Esophagus (tissue), 2 donors: ENCODE data around the gene FALEC. TPM values are rescaled to one million over a fixed set of nuclear protein-coding genes. Genes with fewer than 3 reads are reported as not detected.

Experiments used
- H3K27ac ChIP-seq, 2 donors: one replicate each; pipeline ENCODE4 v1.5.1; 2013; ENCODE audit warnings: low read depth in 2 of 2, mild to moderate bottlenecking in 2 of 2, inconsistent platforms in 1 of 2, low read length in 1 of 2, moderate library complexity in 1 of 2
- H3K27me3 ChIP-seq, 2 donors: one replicate each; pipeline ENCODE4 v1.6.1; 2013; ENCODE audit warnings: low read length in 2 of 2, control low read depth in 1 of 2, mild to moderate bottlenecking in 1 of 2; ENCODE audit not compliant: insufficient read depth in 2 of 2, control insufficient read depth in 1 of 2
- H3K36me3 ChIP-seq, 2 donors: one replicate each; pipeline ENCODE4 v1.6.1; 2013; ENCODE audit warnings: low read length in 1 of 2; ENCODE audit not compliant: control insufficient read depth in 2 of 2, insufficient read depth in 2 of 2
- H3K4me1 ChIP-seq, 2 donors: one replicate each; pipeline ENCODE4 v1.6.1; 2013; ENCODE audit warnings: low read length in 1 of 2; ENCODE audit not compliant: control insufficient read depth in 2 of 2, insufficient read depth in 2 of 2
- H3K4me3 ChIP-seq, 2 donors: one replicate each; pipeline ENCODE4 v1.5.1; 2013; ENCODE audit warnings: low read length in 2 of 2, mild to moderate bottlenecking in 2 of 2, low read depth in 1 of 2, moderate library complexity in 1 of 2
- H3K9me3 ChIP-seq, 2 donors: one replicate each; pipeline ENCODE4 v1.6.1; 2013; ENCODE audit warnings: mild to moderate bottlenecking in 2 of 2, low read depth in 1 of 2, low read length in 1 of 2, moderate library complexity in 1 of 2; ENCODE audit not compliant: control insufficient read depth in 2 of 2, insufficient read depth in 1 of 2
- WGBS, 2 donors: extraction: QIAGEN DNeasy Blood & Tissue Kit; methylation state at CpG; one replicate each; pipeline ENCODE4 v1.1.7; 2013; 5-methylcytosine and 5-hydroxymethylcytosine counted together
- polyA plus RNA-seq, 2 donors: library from polyadenylated mRNA; stranded (reverse); fragments of 200-250 nt; gene quantifications; one replicate each; pipeline ENCODE4 v1.2.3, GENCODE V29; 2013
- donor health status: healthy with polysubstance abuse.
- donor health status: Bipolar disorder and iron deficiency.

FALEC gene
- polyA plus RNA-seq, 2 donors, result 2.1 to 4.6 TPM

DNA sequence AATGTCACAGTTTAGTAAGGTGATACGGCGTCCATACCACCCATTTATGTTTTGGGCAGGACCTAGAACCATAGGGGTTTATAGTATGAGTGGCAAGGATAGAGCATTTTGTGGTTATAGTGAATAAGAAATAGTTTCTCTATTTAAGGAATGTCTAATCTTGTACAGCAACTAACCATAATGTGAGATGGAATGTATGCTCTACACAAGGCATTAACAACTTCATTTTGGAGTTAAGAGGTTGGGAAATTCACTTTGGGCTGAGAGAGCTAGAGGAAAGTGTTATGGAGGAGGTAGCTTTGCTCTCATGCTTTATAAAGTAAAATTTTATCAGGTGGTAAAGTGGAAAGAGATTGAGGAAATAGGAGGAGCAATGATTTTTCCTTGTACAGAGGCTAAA, 66.8 kb downstream of the FALEC start:
- H3K27me3 ChIP-seq, result no peaks in the 10 kb centered on the region
- WGBS, 2 donors, result 90 to 96% methylated on average over 2 of the region's 2 CpGs
- H3K4me1 ChIP-seq, result peaks cover 0 to 3% of the 10 kb centered on the region in 2 donors
- no peak overlapping the region for H3K4me3 ChIP-seq
- H3K27ac ChIP-seq, result no peak overlapping the region
- peaks cover 0 to 4% of the 10 kb centered on the region in 2 donors for H3K36me3 ChIP-seq
- no peaks in the 10 kb centered on the region for H3K9me3 ChIP-seq

Other genes with a start within 250 kb of the FALEC start
- 100 to 1,000 TPM in 1 of 2 donors, 10 to 100 TPM in 1; 94.3 to 116 TPM for gene APH1A, start 246.7 kb upstream of the FALEC start, polyA plus RNA-seq
- 1 to 10 TPM; 5.9 to 8.1 TPM for gene C1orf54, start 243.0 kb upstream of the FALEC start, polyA plus RNA-seq
- gene CIART, start 233.2 kb upstream of the FALEC start, polyA plus RNA-seq, result 1 to 10 TPM; 4.9 to 7.3 TPM
- 100 to 1,000 TPM in 1 of 2 donors, 10 to 100 TPM in 1; 80.0 to 122 TPM for gene MRPS21, start 221.9 kb upstream of the FALEC start, polyA plus RNA-seq
- 10 to 100 TPM; 24.7 to 37.6 TPM for gene PRPF3, start 194.2 kb upstream of the FALEC start, polyA plus RNA-seq
- 1 to 10 TPM; 7.1 to 8.9 TPM for gene RPRD2, start 151.6 kb upstream of the FALEC start, polyA plus RNA-seq
- gene TARS2, start 28.3 kb upstream of the FALEC start, polyA plus RNA-seq, result 10 to 100 TPM; 14.1 to 26.7 TPM
- 1,000 to 10,000 TPM; 1,189 to 4,054 TPM for gene ECM1, start 7.6 kb upstream of the FALEC start, polyA plus RNA-seq
- 100 to 1,000 TPM in 1 of 2 donors, 10 to 100 TPM in 1; 43.2 to 108 TPM for gene ADAMTSL4, start 33.7 kb downstream of the FALEC start, polyA plus RNA-seq
- gene MCL1, start 63.9 kb downstream of the FALEC start, polyA plus RNA-seq, result 100 to 1,000 TPM in 1 of 2 donors, 10 to 100 TPM in 1; 99.3 to 101 TPM
- gene ENSA, start 113.9 kb downstream of the FALEC start, polyA plus RNA-seq, result 100 to 1,000 TPM; 290 to 298 TPM
- 10 to 100 TPM; 20.3 to 27.0 TPM for gene GOLPH3L, start 181.4 kb downstream of the FALEC start, polyA plus RNA-seq
- 1 to 10 TPM in 1 of 2 donors, not detected in 1; 3.8 TPM for gene HORMAD1, start 205.1 kb downstream of the FALEC start, polyA plus RNA-seq